Raji (cell line): ENCODE results near the gene TMPRSS3.

Experiments
- POLR2A ChIP-seq: IDR thresholded peaks from 2 replicates; pipeline ENCODE4 v1.6.1; 2011; ENCODE audit warnings: low read depth, low read length, control low read depth; ENCODE audit not compliant: insufficient read depth

The TMPRSS3 gene

GRCh38 chr21:42346866-42347600 is 48.8 kb downstream of the TMPRSS3 start:
- TF ChIP-seq POLR2A, result no peak

GRCh38 chr21:42346441-42346840 is 49.4 kb downstream of the TMPRSS3 start:
- no peak for TF ChIP-seq POLR2A

DNA sequence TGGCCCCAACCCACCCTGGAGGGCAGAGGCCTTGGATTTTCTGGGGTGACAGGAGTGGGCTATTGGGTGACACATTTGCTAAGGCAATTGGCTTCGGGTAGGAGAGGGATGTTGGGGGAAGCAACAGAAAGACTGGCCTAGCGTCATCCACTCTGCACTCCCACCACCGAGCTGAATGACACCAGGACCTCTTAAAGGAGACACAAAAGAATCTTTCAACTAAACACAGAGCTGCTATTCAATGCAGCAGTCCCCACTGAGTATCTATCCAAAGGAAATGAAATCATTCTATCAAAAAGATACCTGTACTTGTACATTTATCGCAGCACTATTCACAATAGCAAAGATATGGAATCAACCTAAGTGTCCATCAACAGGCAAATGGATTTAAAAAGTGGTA is 51.2 kb downstream of the TMPRSS3 start:
- TF ChIP-seq POLR2A, result no peak

- no peak for TF ChIP-seq POLR2A
Measured at GRCh38 chr21:42343963-42344510, 51.8 kb downstream of the TMPRSS3 start.

- TF ChIP-seq POLR2A, result no peak
Measured at GRCh38 chr21:42343556-42343955, 52.3 kb downstream of the TMPRSS3 start.

DNA sequence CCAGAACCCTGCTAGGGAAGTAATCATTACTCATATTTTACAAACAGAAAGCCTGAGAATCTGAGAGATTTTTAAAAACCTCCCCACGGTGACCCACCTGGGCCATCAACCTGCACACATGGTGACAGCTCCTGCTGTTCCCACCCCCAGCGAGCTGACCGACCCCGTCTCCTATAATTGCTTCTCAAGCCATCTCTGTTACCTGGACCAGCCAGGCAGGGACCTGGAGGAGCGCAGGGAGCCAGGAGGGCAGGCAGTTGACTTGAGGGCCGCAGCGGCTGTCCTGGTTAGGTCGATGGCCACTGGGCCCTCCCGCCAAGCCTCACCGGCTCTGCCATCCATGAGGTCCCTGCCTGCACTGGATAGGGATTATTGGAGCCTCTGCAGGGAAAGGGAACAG is 52.8 kb downstream of the TMPRSS3 start:
- TF ChIP-seq POLR2A, result no peak

- no peak for TF ChIP-seq POLR2A
Measured at GRCh38 chr21:42341776-42342542, 53.9 kb downstream of the TMPRSS3 start.

DNA sequence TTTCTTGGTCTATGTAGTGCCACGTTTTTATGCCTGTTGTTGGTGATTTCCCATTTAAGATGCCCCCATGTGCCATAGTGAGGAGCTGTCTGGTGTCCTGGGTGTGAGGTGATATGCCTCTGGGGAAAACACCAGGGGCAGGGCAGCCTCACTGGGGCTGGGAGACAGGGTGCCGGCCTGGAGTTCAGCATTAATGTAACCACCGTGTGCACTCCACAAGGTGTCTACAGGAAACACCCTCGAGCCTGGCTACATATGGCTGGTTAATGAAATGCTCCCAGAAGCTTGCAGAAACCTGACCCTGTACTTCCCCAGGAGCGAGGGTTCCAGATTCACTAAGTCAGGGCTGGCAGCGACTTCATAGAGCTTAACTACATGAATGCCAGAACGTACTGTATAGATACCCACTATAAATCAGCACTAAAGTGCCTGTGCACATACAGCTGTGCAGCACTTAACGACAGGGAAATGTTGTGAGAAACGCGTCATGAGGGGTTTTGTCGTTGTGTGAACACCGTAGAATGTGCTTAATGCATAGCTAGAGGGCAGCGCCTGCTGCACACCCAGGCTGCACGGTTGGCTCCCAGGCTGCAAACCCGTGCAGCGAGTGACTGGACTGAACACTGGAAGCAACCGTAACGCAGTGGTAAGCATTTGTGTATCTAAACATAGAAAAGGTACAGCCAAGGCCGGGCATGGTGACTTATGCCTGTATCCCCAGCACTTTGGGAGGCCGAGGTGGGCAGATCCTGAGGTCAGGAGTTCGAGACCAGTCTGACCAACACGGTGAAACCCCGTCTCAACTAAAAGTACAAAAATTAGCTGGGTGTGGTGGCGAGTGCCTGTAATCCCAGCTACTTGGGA is 55.4 kb downstream of the TMPRSS3 start:
- no peak for TF ChIP-seq POLR2A

DNA sequence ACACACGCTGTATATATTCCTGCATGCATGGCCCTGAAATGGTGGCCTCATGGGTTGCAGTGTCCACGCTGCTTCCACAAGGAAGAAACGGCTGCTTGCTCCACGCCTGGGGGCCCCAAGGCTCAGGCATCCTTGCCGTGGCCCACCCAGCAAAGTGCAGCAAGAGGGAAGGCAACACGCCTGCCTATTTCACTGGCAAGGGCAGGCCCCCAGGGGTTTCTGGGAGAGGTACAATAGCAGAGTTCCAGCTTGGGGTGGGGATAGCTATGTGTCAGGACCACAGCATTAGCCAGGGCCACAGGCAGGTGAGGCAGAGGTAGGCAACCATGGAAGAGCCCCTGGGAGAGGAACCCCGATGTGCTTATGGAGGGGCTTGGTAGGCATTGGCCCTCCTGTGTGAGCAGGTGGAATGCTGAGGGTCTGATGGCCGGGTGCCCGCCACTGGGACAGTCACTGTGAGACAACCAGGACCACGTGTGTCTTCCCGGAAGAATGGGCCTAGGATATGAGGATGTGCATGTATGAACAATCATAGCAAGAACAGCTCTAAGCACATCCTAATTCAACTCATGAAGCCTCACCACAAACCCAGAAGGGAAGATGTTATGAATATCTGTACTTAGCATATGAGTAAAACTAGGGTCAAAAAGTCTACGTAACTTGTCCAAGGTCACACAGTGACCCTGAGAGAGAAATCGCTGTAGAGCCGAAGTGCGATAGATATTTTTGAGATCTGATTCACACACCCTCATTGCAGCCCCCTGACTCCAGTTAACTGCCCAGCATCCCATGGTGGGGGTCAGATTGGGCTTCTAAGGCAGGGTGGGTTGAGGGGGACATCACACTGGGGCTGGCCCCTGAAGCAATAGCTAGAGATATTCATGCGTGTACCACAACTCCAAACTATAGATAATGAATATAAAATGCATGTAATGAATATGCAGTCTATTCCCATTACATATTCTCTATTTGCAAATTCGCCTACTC is 56.8 kb downstream of the TMPRSS3 start:
- no peak for TF ChIP-seq POLR2A

GRCh38 chr21:42337830-42338728 is 57.8 kb downstream of the TMPRSS3 start:
- no peak for TF ChIP-seq POLR2A

- TF ChIP-seq POLR2A, result no peak
Measured at GRCh38 chr21:42337276-42337675, 58.6 kb downstream of the TMPRSS3 start.

DNA sequence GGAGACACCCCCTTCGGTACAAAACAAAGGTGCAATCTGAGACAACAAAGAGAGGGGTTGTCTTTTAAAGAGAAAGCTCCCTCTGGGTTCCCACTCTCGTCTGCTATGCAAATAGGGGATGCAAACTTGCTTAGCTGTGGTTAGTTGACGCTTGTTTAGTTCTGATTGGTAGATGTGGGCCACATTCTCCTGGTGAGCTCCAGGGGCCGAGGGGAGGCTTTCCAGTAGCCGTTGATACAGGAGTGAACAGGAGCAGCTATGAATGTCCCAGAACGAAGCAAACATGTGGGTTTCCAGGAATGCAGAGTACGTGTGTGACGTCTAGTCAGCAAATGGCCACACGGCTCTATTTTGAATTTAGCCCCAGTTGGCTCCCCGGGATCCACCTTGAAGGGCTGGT is 59.8 kb downstream of the TMPRSS3 start:
- TF ChIP-seq POLR2A, result no peak

GRCh38 chr21:42332557-42333317 is 63.1 kb downstream of the TMPRSS3 start:
- TF ChIP-seq POLR2A, result no peak

- no peak for TF ChIP-seq POLR2A
Measured at GRCh38 chr21:42331660-42332059, 64.2 kb downstream of the TMPRSS3 start.
